Lower leg skin (tissue), 3 donors: ENCODE data around the gene CENPB.

Source experiments
- POLR2A ChIP-seq, 2 donors: fragments of 450-650 bp; IDR thresholded peaks; one replicate each; pipeline ENCODE4 v1.6.1; 2016 to 2017; ENCODE audit warnings: antibody characterized with exemption in 2 of 2, mild to moderate bottlenecking in 1 of 2, moderate library complexity in 1 of 2
- TF ChIP-seq, protein P1 (sequence below), 3 donors: fragments of 450-650 bp; IDR thresholded peaks; one replicate each; pipeline ENCODE4 v1.5.1; 2016; ENCODE audit warnings: antibody characterized with exemption in 3 of 3, mild to moderate bottlenecking in 3 of 3, moderate library complexity in 2 of 3

DNA sequence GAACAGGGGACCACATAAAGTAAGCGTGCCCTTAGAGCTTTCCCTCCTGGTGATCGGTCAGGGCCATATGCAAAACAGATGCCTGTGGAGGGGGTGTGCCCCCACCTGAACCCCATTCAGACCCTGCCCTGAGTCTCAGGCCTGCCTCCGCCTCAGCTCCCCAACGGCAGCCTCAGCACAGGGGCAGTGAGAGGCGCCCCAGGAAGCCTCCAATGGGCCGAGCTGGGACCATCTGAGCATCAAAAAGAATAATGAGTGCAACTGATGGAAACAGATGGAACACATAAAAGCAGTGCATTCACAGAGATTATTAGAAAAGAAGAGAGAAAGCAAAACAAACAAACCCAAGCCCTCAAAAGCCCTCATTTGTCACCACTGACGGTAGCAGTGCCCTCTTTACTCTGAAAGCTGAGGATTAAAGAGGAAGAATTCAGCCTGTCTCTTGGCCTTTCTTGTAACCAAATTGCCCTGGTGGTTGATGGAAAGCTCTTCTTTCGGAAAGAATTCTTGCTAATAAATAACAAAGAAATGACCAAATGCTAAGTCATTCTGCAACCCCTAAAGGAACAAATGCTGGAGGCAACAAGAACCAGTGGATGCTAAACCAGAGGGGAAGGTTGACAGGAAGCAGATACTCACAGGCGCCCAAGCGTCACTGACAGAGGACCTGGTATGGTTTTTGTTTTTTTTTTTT, 25.7 kb downstream of the CENPB start:
- TF ChIP-seq, protein P1, sequence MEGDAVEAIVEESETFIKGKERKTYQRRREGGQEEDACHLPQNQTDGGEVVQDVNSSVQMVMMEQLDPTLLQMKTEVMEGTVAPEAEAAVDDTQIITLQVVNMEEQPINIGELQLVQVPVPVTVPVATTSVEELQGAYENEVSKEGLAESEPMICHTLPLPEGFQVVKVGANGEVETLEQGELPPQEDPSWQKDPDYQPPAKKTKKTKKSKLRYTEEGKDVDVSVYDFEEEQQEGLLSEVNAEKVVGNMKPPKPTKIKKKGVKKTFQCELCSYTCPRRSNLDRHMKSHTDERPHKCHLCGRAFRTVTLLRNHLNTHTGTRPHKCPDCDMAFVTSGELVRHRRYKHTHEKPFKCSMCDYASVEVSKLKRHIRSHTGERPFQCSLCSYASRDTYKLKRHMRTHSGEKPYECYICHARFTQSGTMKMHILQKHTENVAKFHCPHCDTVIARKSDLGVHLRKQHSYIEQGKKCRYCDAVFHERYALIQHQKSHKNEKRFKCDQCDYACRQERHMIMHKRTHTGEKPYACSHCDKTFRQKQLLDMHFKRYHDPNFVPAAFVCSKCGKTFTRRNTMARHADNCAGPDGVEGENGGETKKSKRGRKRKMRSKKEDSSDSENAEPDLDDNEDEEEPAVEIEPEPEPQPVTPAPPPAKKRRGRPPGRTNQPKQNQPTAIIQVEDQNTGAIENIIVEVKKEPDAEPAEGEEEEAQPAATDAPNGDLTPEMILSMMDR (IDR thresholded peaks at IDR 0.05), result no peak
- TF ChIP-seq POLR2A (IDR thresholded peaks at IDR 0.05), result no peak
